GM12801 (cell line): ENCODE data around the gene BRINP3.

Experiments
- CTCF ChIP-seq: IDR thresholded peaks from one replicate; pipeline ENCODE4 v1.5.1; 2011; ENCODE audit warnings: control low read depth; ENCODE audit not compliant: insufficient read length; ENCODE audit errors: extremely low read depth

Gene BRINP3

GRCh38 chr1:190084552-190084951 lies 393.1 kb downstream of the BRINP3 start:
- TF ChIP-seq CTCF: no peak

GRCh38 chr1:190068304-190068703 lies 409.4 kb downstream of the BRINP3 start:
- TF ChIP-seq CTCF: no peak

GRCh38 chr1:190067592-190067991 lies 410.1 kb downstream of the BRINP3 start:
- no peak for TF ChIP-seq CTCF

DNA sequence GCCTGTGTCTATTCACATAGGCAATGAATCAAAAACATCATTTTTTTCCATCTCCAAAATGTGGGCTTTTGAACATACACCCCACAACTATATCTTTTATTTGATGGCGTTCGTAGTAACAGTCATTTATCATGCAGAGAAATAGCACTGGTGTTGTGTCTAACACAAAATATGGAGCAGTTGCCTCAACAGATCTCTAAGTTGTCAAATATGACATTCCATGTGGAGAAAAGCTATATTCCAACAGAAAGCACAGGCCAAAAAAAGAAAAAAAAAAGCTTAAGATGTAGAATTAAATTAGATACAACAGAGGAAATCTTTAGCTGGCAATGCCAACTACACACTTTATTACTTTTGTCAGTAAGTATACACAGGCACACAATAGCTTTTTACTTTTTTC lies 411.7 kb downstream of the BRINP3 start:
- no peak for TF ChIP-seq CTCF

DNA sequence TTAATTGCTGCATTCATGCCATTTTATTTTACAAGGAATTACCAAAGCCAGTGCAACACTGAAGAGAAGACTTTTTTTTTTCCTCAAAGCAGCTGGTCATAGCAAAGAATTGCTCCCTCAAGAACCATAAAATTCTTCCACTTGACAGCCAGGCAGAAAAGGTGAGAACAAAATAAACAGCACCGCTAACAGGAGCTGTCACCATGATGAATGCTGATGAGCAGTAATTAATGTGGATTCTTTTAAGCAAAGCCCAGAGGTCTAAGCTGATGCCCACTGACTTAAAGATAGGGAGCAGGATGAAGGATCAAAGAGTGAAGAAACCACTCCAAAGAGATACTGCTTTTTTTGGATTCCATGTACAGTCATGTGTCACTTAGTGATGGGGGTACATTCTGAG lies 428.4 kb downstream of the BRINP3 start:
- TF ChIP-seq CTCF: no peak
